GM12878 (cell line): ENCODE data around the gene ICE2. TPM values are rescaled to one million over a fixed set of nuclear protein-coding genes. Genes with fewer than 3 reads are reported as not detected.

Source experiments
- ATAC-seq: fragments of 200-7000 bp; cut with Tn5 transposase; 3 replicates; pipeline ENCODE4 v1.9.1; 2020; ENCODE audit warnings: mild to moderate bottlenecking, moderate library complexity
- BruUV-seq: library from RNA; stranded (reverse); fragments of 400-500 nt; replicated peaks from 2 replicates; lab custom pipeline; 2021; lab: Mats Ljungman, UMichigan
- CTCF ChIA-PET: fragments of 300-600 bp; sonication (Branson Sonifier 250); formaldehyde crosslinking; extraction: SDS; loops from one replicate; lab custom pipeline; 2021; ENCODE audit warnings: inconsistent platforms; lab: Yijun Ruan, JAX
- POLR2A ChIA-PET: fragments of 350-600 bp; formaldehyde crosslinking; extraction: SDS; loops from one replicate; lab custom pipeline; 2021; ENCODE audit warnings: inconsistent platforms; lab: Charles Lee
- RAD21 ChIA-PET: fragments of 300-600 bp; sonication (Branson Sonifier 250); formaldehyde crosslinking; loops from one replicate; lab custom pipeline; 2023; ENCODE audit warnings: antibody characterized with exemption; ENCODE audit not compliant: unreplicated experiment; lab: Charles Lee
- SMC1A ChIA-PET: fragments of 300-600 bp; sonication (Branson Sonifier 250); formaldehyde crosslinking; loops from one replicate; lab custom pipeline; 2023; ENCODE audit not compliant: unreplicated experiment, uncharacterized antibody; lab: Charles Lee
- DNase-seq: peaks from one replicate; pipeline ENCODE4 v3.0.0-alpha.2; 2011; ENCODE audit warnings: low read depth, low spot score
- FAIRE-seq: peaks from 3 replicates; lab custom pipeline; 2011; peaks lifted over from hg19 to GRCh38; lab: Jason Lieb, UNC
- H2AFZ ChIP-seq: 2 replicates; pipeline ENCODE4 v1.6.0; 2011; ENCODE audit warnings: low read depth, low read length, control low read depth; ENCODE audit not compliant: control insufficient read depth
- H3K27ac ChIP-seq: 2 replicates; pipeline ENCODE4 v1.5.1; 2011; ENCODE audit warnings: control low read depth; ENCODE audit not compliant: control insufficient read depth, insufficient read depth
- H3K27me3 ChIP-seq, 2 experiments: replicated peaks in 1 of 2; 2 replicates each; pipeline versions ENCODE4 v1.6.0 to v1.6.1; 2011; ENCODE audit warnings: low read length in 1 of 2; ENCODE audit not compliant: control insufficient read depth in 2 of 2, insufficient read depth in 2 of 2
- H3K36me3 ChIP-seq, 2 experiments: 2 replicates each; pipeline ENCODE4 v1.5.1; 2011; ENCODE audit warnings: low read length in 1 of 2; ENCODE audit not compliant: control insufficient read depth in 2 of 2, insufficient read depth in 2 of 2
- H3K4me1 ChIP-seq: 2 replicates; pipeline ENCODE4 v1.6.1; 2011; ENCODE audit warnings: mild to moderate bottlenecking, low read length, moderate library complexity, mixed read lengths; ENCODE audit not compliant: control insufficient read depth, insufficient read depth
- H3K4me2 ChIP-seq: 2 replicates; pipeline ENCODE4 v1.6.0; 2011; ENCODE audit warnings: control low read depth; ENCODE audit not compliant: control insufficient read depth, insufficient read depth
- H3K4me3 ChIP-seq: fragments of 200-600 bp; sonication (generic); 2 replicates; pipeline ENCODE4 v1.5.1; 2016
- H3K79me2 ChIP-seq: 2 replicates; pipeline ENCODE4 v1.6.0; 2011; ENCODE audit warnings: low read length; ENCODE audit not compliant: control insufficient read depth, insufficient read depth
- H3K9ac ChIP-seq: 2 replicates; pipeline ENCODE4 v1.8.0; 2011; ENCODE audit warnings: low read length, control low read depth, mixed read lengths; ENCODE audit not compliant: control insufficient read depth, insufficient read depth
- H3K9me3 ChIP-seq: replicated peaks from 3 replicates; pipeline ENCODE4 v1.5.1; 2011; ENCODE audit warnings: mild to moderate bottlenecking, low read length; ENCODE audit not compliant: control insufficient read depth, insufficient read depth
- H4K20me1 ChIP-seq: 2 replicates; pipeline ENCODE4 v1.6.0; 2011; ENCODE audit not compliant: control insufficient read depth, insufficient read depth
- BMI1 ChIP-seq: fragments of 450-650 bp; IDR thresholded peaks from 2 replicates; pipeline ENCODE4 v1.6.1; 2016; ENCODE audit warnings: mild to moderate bottlenecking, moderate library complexity, borderline replicate concordance
- IKZF2 ChIP-seq, 2 experiments: fragments of 450-650 bp; IDR thresholded peaks; 2 replicates each; pipeline ENCODE4 v1.6.1; 2017; ENCODE audit warnings: mild to moderate bottlenecking in 2 of 2, moderate library complexity in 2 of 2
- NFXL1 ChIP-seq: fragments of 450-650 bp; IDR thresholded peaks from 2 replicates; pipeline ENCODE4 v1.6.1; 2017; ENCODE audit warnings: antibody characterized with exemption, mild to moderate bottlenecking, borderline replicate concordance
- ZNF207 ChIP-seq: fragments of 450-650 bp; IDR thresholded peaks from 2 replicates; pipeline ENCODE4 v1.6.1; 2014; ENCODE audit warnings: antibody characterized with exemption, mild to moderate bottlenecking, borderline replicate concordance
- WGBS: methylation state at CpG from one replicate; pipeline ENCODE4 v1.1.6; 2016; ENCODE audit warnings: low lambda C conversion rate; ENCODE audit not compliant: insufficient replicate concordance, insufficient coverage; ENCODE audit errors: missing lambda C conversion rate; 5-methylcytosine and 5-hydroxymethylcytosine counted together
- in situ Hi-C: fragments of 300-500 bp; cut with MboI; formaldehyde crosslinking; loops from 9 replicates; pipeline ENCODE4 v1.14.3; 2018; ENCODE audit warnings: mixed read lengths
- intact Hi-C: fragments of 100-400 bp; cut with micrococcal nuclease; formaldehyde crosslinking; loops from one replicate; pipeline ENCODE4 v1.14.2; 2022; ENCODE audit not compliant: unreplicated experiment
- polyA plus RNA-seq, 11 experiments: library from polyadenylated mRNA; depleted of rRNA in 4 of 11; unstranded in 6 of 11; stranded (reverse) in 5 of 11; fragments of >200 nt; fragmentation: Nextera tagmentation in 4 of 11; fragmentation: Illumina TruSeq in 1 of 11; extraction: Ambion mirVana in 4 of 11; extraction: Trizol in 1 of 11; gene quantifications; 1 replicate in 1 of 11; 2 replicates in 10 of 11; pipeline versions ENCODE4 v1.2.1 to v1.2.3, GENCODE V29; 2011 to 2016; ENCODE audit warnings: inconsistent platforms in 2 of 11, missing spikeins in 2 of 11, low read depth in 1 of 11
- total RNA-seq, 4 experiments: library from RNA; depleted of rRNA in 3 of 4; stranded (reverse); fragments of >200 nt in 3 of 4; fragmentation: Illumina TruSeq in 1 of 4; extraction: Trizol in 1 of 4; gene quantifications; 2 replicates each; pipeline versions ENCODE4 v1.2.1 to v1.2.3, GENCODE V29; 2013 to 2021
- TF ChIP-seq, protein P1 (sequence below): fragments of 450-650 bp; formaldehyde crosslinking; IDR thresholded peaks from 2 replicates; pipeline ENCODE4 v1.4.0; 2022; ENCODE audit warnings: mild to moderate bottlenecking, moderate library complexity
- TF ChIP-seq, protein P2 (sequence below): IDR thresholded peaks from 2 replicates; pipeline ENCODE4 v1.6.1; 2011; ENCODE audit warnings: mild to moderate bottlenecking, low read depth, low read length, moderate library complexity; ENCODE audit not compliant: insufficient replicate concordance

Gene ICE2
- total and polyA plus RNA-seq, 10 of the 15 experiments (the other 5 are each of a cell fraction or from before 2014, with no cell fraction given): 14.2 to 62.0 (median 44.9) TPM

DNA sequence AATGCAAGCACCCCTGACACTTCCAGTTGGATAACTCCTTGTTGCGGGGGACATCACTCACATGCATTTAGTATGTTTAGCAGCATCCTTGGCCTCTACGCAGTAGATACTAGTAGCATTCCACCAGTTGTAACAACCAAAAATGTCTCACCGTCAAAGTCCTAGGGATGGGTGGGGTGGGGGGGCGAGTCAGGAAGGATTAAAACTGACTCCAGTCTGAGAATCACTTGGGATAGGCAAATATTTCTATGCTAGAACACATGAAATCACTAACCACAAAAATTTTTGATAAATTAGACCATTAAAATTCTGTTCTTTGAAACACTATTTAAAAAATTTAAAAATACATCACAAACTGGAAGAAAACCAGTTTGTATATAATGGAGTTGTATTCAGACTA is 18.0 kb downstream of the ICE2 start:
- Histone ChIP-seq H2AFZ (no peak overlapping the region), H3K27me3 (no peaks in the 10 kb centered on the region), H3K79me2 (no peaks in the 10 kb centered on the region), H3K9me3 (no peaks in the 10 kb centered on the region), H3K9ac (no peak overlapping the region), H3K27ac (no peak overlapping the region), H3K4me2 (no peak overlapping the region), H3K36me3 (peaks cover 0 to 9% of the 10 kb centered on the region in 2 experiments; a peak in 3 of 4 replicates), H4K20me1 (no peaks in the 10 kb centered on the region), H3K4me1 (no peaks in the 10 kb centered on the region), H3K4me3 (no peak overlapping the region)
- CTCF ChIA-PET: no interaction called here
- RAD21 ChIA-PET: no interaction called here
- TF ChIP-seq BMI1: no peak
- TF ChIP-seq, protein P1, sequence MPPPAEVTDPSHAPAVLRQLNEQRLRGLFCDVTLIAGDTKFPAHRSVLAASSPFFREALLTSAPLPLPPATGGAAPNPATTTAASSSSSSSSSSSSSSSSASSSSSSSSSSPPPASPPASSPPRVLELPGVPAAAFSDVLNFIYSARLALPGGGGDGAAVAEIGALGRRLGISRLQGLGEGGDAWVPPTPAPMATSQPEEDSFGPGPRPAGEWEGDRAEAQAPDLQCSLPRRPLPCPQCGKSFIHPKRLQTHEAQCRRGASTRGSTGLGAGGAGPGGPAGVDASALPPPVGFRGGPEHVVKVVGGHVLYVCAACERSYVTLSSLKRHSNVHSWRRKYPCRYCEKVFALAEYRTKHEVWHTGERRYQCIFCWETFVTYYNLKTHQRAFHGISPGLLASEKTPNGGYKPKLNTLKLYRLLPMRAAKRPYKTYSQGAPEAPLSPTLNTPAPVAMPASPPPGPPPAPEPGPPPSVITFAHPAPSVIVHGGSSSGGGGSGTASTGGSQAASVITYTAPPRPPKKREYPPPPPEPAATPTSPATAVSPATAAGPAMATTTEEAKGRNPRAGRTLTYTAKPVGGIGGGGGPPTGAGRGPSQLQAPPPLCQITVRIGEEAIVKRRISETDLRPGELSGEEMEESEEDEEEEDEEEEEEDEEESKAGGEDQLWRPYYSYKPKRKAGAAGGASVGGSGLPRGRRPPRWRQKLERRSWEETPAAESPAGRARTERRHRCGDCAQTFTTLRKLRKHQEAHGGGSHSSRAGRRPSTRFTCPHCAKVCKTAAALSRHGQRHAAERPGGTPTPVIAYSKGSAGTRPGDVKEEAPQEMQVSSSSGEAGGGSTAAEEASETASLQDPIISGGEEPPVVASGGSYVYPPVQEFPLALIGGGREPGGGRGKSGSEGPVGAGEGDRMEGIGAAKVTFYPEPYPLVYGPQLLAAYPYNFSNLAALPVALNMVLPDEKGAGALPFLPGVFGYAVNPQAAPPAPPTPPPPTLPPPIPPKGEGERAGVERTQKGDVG (CRISPR knock-in tag): no peak
- no peak for TF ChIP-seq ZNF207
- SMC1A ChIA-PET: no interaction called here
- DNase-seq (no peak), ATAC-seq (no peak), FAIRE-seq (no peak)
- BruUV-seq: no TSS peak
- WGBS: 100% methylated on average over 4 of the region's 4 CpGs
- in situ Hi-C loops (no loop called here), intact Hi-C loops (no loop called here)
- POLR2A ChIA-PET: no interaction called here

DNA sequence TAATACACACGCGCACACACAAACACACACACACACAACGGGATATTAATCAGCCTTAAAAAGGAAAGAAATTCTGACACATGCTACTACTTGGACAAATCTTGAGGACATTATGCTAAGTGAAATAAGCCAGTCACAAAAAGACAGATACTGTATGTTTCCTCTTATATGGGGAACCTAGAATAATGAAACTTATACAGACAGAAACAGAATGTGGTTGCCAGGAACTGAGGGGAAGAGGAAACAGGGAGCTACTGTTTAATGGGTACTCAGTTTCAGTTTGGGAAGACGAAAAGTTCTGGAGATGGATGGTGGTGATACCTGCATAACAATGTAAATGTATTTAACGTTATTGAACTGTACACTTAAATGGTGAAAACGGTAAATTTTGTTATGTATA is 20.2 kb downstream of the ICE2 start:
- no peak for FAIRE-seq

More for the DNA sequence above, 20.2 kb downstream of the ICE2 start:
- Histone ChIP-seq H4K20me1 (no peaks in the 10 kb centered on the region), H3K27ac (no peak overlapping the region), H3K79me2 (no peaks in the 10 kb centered on the region), H3K9ac (no peak overlapping the region), H3K4me3 (no peak overlapping the region), H3K9me3 (no peaks in the 10 kb centered on the region), H3K4me1 (no peaks in the 10 kb centered on the region), H3K4me2 (no peak overlapping the region), H3K36me3 (peaks cover 2 to 10% of the 10 kb centered on the region in 2 experiments; a peak in 3 of 4 replicates), H2AFZ (no peak overlapping the region), H3K27me3 (no peaks in the 10 kb centered on the region)
- 90% methylated on average over 6 of the region's 6 CpGs for WGBS
- ATAC-seq (no peak), DNase-seq (no peak)
- ChIA-PET CTCF (no interaction called here), RAD21 (interaction anchor here (0.7 kb wide), 1 partner anchor 21 kb away, joined by 3 read pairs; no protein-coding TSS in a partner anchor), SMC1A (no interaction called here), POLR2A (no interaction called here)
- in situ Hi-C loops (no loop called here), intact Hi-C loops (no loop called here)
- TF ChIP-seq, protein P2, sequence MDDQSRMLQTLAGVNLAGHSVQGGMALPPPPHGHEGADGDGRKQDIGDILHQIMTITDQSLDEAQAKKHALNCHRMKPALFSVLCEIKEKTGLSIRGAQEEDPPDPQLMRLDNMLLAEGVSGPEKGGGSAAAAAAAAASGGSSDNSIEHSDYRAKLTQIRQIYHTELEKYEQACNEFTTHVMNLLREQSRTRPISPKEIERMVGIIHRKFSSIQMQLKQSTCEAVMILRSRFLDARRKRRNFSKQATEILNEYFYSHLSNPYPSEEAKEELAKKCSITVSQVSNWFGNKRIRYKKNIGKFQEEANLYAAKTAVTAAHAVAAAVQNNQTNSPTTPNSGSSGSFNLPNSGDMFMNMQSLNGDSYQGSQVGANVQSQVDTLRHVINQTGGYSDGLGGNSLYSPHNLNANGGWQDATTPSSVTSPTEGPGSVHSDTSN: no peak
- no peak for TF ChIP-seq NFXL1
- no peak for TF ChIP-seq IKZF2 (IDR thresholded peaks at IDR 0.05)
- BruUV-seq: no TSS peak
